GM12878 (cell line): ENCODE data around the gene PSAT1. TPM values are rescaled to one million over a fixed set of nuclear protein-coding genes. Genes with fewer than 3 reads are reported as not detected.
A peak's percentile ranks its signal among the peaks of the same experiment; 100 is the strongest.

ENCODE experiments used
- CEBPB ChIP-seq, 2 experiments: fragments of 150-350 bp in 1 of 2; IDR thresholded peaks; 2 replicates each; pipeline ENCODE4 v1.6.1; 2012 to 2014; ENCODE audit warnings: low read depth in 2 of 2, low read length in 2 of 2, borderline replicate concordance in 1 of 2, inconsistent platforms in 1 of 2
- CEBPZ ChIP-seq: fragments of 150-350 bp; IDR thresholded peaks from 2 replicates; pipeline ENCODE4 v1.6.1; 2016; ENCODE audit warnings: low read depth, low read length
- CHD2 ChIP-seq: IDR thresholded peaks from 2 replicates; pipeline ENCODE4 v1.6.1; 2011; ENCODE audit warnings: low read depth, low read length, improper control_type of control experiment, borderline replicate concordance
- CREM ChIP-seq: IDR thresholded peaks from 2 replicates; pipeline ENCODE4 v1.6.1; 2014; ENCODE audit warnings: antibody characterized with exemption, low read depth
- E2F8 ChIP-seq: fragments of 450-650 bp; IDR thresholded peaks from 2 replicates; pipeline ENCODE4 v1.6.1; 2018; ENCODE audit warnings: mild to moderate bottlenecking, low read depth, moderate library complexity; ENCODE audit not compliant: partially characterized antibody
- EZH2 ChIP-seq: IDR thresholded peaks from 2 replicates; pipeline ENCODE4 v1.6.1; 2012; ENCODE audit warnings: low read depth, mild to moderate bottlenecking, control low read depth, inconsistent platforms, low read length, borderline replicate concordance; ENCODE audit not compliant: control insufficient read depth
- FOS ChIP-seq: IDR thresholded peaks from 3 replicates; pipeline ENCODE4 v1.6.1; 2011; ENCODE audit warnings: borderline replicate concordance; ENCODE audit not compliant: insufficient read length; ENCODE audit errors: extremely low read depth
- HCFC1 ChIP-seq: fragments of 150-350 bp; IDR thresholded peaks from 2 replicates; pipeline ENCODE4 v1.6.1; 2014; ENCODE audit warnings: low read length
- JUND ChIP-seq: IDR thresholded peaks from 2 replicates; pipeline ENCODE4 v1.6.1; 2012; ENCODE audit warnings: low read depth, mild to moderate bottlenecking, low read length, improper control_type of control experiment, moderate library complexity
- NFYB ChIP-seq: IDR thresholded peaks from 2 replicates; pipeline ENCODE4 v1.6.1; 2011; ENCODE audit warnings: low read depth, mild to moderate bottlenecking, low read length, improper control_type of control experiment, moderate library complexity; ENCODE audit not compliant: insufficient read depth
- NKRF ChIP-seq: fragments of 450-650 bp; conservative IDR thresholded peaks from 2 replicates; pipeline ENCODE4 v1.6.1; 2017; ENCODE audit warnings: mild to moderate bottlenecking, moderate library complexity
- POLR2A ChIP-seq: IDR thresholded peaks from 2 replicates; pipeline ENCODE4 v1.6.1; 2011; ENCODE audit warnings: low read depth, mild to moderate bottlenecking, low read length
- SMARCA5 ChIP-seq: fragments of 450-650 bp; IDR thresholded peaks from 2 replicates; pipeline ENCODE4 v1.6.1; 2017; ENCODE audit warnings: mild to moderate bottlenecking
- STAT3 ChIP-seq: IDR thresholded peaks from 2 replicates; pipeline ENCODE4 v1.6.1; 2011; ENCODE audit warnings: low read depth, low read length, improper control_type of control experiment
- TARDBP ChIP-seq: IDR thresholded peaks from 2 replicates; pipeline ENCODE4 v1.6.1; 2016; ENCODE audit warnings: borderline replicate concordance
- polyA plus RNA-seq, 11 experiments: library from polyadenylated mRNA; depleted of rRNA in 4 of 11; unstranded in 6 of 11; stranded (reverse) in 5 of 11; fragments of >200 nt; fragmentation: Nextera tagmentation in 4 of 11; fragmentation: Illumina TruSeq in 1 of 11; extraction: Ambion mirVana in 4 of 11; extraction: Trizol in 1 of 11; gene quantifications; 1 replicate in 1 of 11; 2 replicates in 10 of 11; pipeline versions ENCODE4 v1.2.1 to v1.2.3, GENCODE V29; 2011 to 2016; ENCODE audit warnings: inconsistent platforms in 2 of 11, missing spikeins in 2 of 11, low read depth in 1 of 11
- total RNA-seq, 4 experiments: library from RNA; depleted of rRNA in 3 of 4; stranded (reverse); fragments of >200 nt in 3 of 4; fragmentation: Illumina TruSeq in 1 of 4; extraction: Trizol in 1 of 4; gene quantifications; 2 replicates each; pipeline versions ENCODE4 v1.2.1 to v1.2.3, GENCODE V29; 2013 to 2021
- TF ChIP-seq, protein P1 (sequence below): IDR thresholded peaks from 2 replicates; pipeline ENCODE4 v1.6.1; 2012; ENCODE audit warnings: low read depth, low read length, improper control_type of control experiment
- TF ChIP-seq, protein P2 (sequence below): IDR thresholded peaks from 2 replicates; pipeline ENCODE4 v1.6.1; 2011; ENCODE audit warnings: mild to moderate bottlenecking, low read depth, low read length, moderate library complexity; ENCODE audit not compliant: insufficient replicate concordance

Gene PSAT1
- total and polyA plus RNA-seq, 10 of the 15 experiments (the other 5 are each of a cell fraction or from before 2014, with no cell fraction given), result 35.1 to 126 (median 51.9) TPM

DNA sequence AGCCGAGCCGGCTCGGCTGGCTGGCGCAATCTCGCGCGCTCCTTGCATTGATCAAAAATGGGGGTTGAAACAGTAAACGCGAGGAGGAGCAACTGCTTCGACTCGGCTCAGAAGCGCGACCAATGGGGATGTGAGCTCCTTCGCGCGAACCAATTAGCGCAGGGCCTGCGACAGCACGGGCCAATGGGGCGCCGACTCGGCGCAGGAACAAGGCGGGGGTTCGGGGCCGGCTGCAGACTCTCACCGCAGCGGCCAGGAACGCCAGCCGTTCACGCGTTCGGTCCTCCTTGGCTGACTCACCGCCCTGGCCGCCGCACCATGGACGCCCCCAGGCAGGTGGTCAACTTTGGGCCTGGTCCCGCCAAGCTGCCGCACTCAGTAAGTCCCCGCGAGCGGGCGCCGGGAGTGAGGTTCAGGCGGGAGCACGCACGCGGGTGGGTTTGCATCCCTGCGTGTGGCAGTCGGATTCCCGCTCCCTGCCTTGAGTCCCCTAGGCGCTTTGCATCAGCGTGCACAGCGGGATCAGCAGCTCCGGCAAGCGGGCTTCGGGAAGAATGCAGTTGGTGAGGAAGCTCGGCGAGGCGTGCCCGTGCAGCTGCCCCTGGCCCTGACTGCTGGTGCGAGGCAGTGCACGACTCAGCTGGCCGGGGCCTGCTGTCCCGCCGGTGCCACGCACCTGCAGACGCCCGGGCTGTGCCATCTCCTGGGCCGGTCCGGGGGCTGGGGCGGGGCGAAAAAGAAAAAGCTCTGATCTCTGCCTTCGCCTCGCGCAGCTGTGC lies at the start of gene PSAT1 (continued):
- peak; percentile 85; the same call in 1 of the 2 replicates for TF ChIP-seq CHD2
- no peak for TF ChIP-seq EZH2
- TF ChIP-seq E2F8, result no peak
- TF ChIP-seq CEBPZ, result no peak
- 0 out of 2 replicates have a peak, but pooled peaks have one; percentile 35 for TF ChIP-seq TARDBP
- TF ChIP-seq, protein P1, sequence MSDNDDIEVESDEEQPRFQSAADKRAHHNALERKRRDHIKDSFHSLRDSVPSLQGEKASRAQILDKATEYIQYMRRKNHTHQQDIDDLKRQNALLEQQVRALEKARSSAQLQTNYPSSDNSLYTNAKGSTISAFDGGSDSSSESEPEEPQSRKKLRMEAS, result peak; percentile 46
- TF ChIP-seq JUND, result no peak
- TF ChIP-seq CEBPB (IDR thresholded peaks at IDR 0.05; ENCODE audit: borderline replicate concordance in 1 of 2, low read depth in 2 of 2, low read length in 2 of 2), result no peak; a peak in 1 of 4 replicates
- TF ChIP-seq, protein P2, sequence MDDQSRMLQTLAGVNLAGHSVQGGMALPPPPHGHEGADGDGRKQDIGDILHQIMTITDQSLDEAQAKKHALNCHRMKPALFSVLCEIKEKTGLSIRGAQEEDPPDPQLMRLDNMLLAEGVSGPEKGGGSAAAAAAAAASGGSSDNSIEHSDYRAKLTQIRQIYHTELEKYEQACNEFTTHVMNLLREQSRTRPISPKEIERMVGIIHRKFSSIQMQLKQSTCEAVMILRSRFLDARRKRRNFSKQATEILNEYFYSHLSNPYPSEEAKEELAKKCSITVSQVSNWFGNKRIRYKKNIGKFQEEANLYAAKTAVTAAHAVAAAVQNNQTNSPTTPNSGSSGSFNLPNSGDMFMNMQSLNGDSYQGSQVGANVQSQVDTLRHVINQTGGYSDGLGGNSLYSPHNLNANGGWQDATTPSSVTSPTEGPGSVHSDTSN, result no peak
- TF ChIP-seq HCFC1, result no peak
- TF ChIP-seq SMARCA5, result peak; percentile 26; the same call in 1 of the 2 replicates
- TF ChIP-seq STAT3, result no peak
- peak; percentile 86 for TF ChIP-seq FOS
- TF ChIP-seq NFYB, result peak; percentile 92
- TF ChIP-seq NKRF, result no peak
- TF ChIP-seq CREM, result 0 out of 2 replicates have a peak, but pooled peaks have one; percentile 8
- peak; percentile 92 for TF ChIP-seq POLR2A
